SKM-1 treated with dmso at 0.1 percent for 144 hours (cell line): ENCODE data around the gene KLF11.

Source experiments
- DNase-seq: peaks from one replicate; lab custom pipeline; 2025; ENCODE audit not compliant: unreplicated experiment; lab: John Stamatoyannopoulos, UW

KLF11 gene

GRCh38 chr2:10061221-10061925, 18.0 kb downstream of the KLF11 start:
- no peak for DNase-seq

- no peak for DNase-seq
Measured at GRCh38 chr2:10062931-10063365, 19.6 kb downstream of the KLF11 start.

- DNase-seq = no peak
Measured at GRCh38 chr2:10063566-10063965, 20.2 kb downstream of the KLF11 start.

GRCh38 chr2:10064932-10065772, 21.8 kb downstream of the KLF11 start:
- DNase-seq = peak; percentile 87

- DNase-seq = no peak
Measured at GRCh38 chr2:10065773-10066055, 22.4 kb downstream of the KLF11 start.

GRCh38 chr2:10067330-10067729, 24.0 kb downstream of the KLF11 start:
- no peak for DNase-seq

GRCh38 chr2:10067881-10068280, 24.5 kb downstream of the KLF11 start:
- no peak for DNase-seq

GRCh38 chr2:10071176-10071575, 27.8 kb downstream of the KLF11 start:
- no peak for DNase-seq

- no peak for DNase-seq
Measured at GRCh38 chr2:10071595-10071994, 28.2 kb downstream of the KLF11 start.

GRCh38 chr2:10072656-10073480, 29.5 kb downstream of the KLF11 start:
- peak; percentile 82 for DNase-seq

GRCh38 chr2:10073706-10074105, 30.4 kb downstream of the KLF11 start:
- no peak for DNase-seq

GRCh38 chr2:10075101-10075500, 31.8 kb downstream of the KLF11 start:
- DNase-seq = no peak

GRCh38 chr2:10075571-10076209, 32.3 kb downstream of the KLF11 start:
- no peak for DNase-seq

- DNase-seq = no peak
Measured at GRCh38 chr2:10076511-10076910, 33.2 kb downstream of the KLF11 start.

GRCh38 chr2:10076988-10077527, 33.7 kb downstream of the KLF11 start:
- DNase-seq = no peak

GRCh38 chr2:10078001-10078400, 34.7 kb downstream of the KLF11 start:
- no peak for DNase-seq

GRCh38 chr2:10078704-10079265, 35.4 kb downstream of the KLF11 start:
- no peak for DNase-seq

GRCh38 chr2:10079266-10079869, 36.0 kb downstream of the KLF11 start:
- no peak for DNase-seq

GRCh38 chr2:10079870-10080535, 36.7 kb downstream of the KLF11 start, which contains the start of gene CYS1:
Gene CYS1, minus strand, starts transcription at chr2:10080411. Its CDS starts 188 bp downstream, at chr2:10080223.
- no peak for DNase-seq
